NT2/D1 (cell line): ENCODE data around the gene RREB1.

Experiments
- SUZ12 ChIP-seq: IDR thresholded peaks from 2 replicates; pipeline ENCODE4 v1.6.1; 2011; ENCODE audit not compliant: insufficient read length, insufficient read depth; ENCODE audit errors: extremely low read depth
- YY1 ChIP-seq: IDR thresholded peaks from 2 replicates; pipeline ENCODE4 v1.6.1; 2011; ENCODE audit not compliant: insufficient read length, insufficient read depth
- ZNF274 ChIP-seq: IDR thresholded peaks from 2 replicates; pipeline ENCODE4 v1.6.1; 2011; ENCODE audit warnings: mild to moderate bottlenecking, low read depth, low read length

- no peak for TF ChIP-seq YY1
- no peak for TF ChIP-seq ZNF274
- TF ChIP-seq SUZ12: no peak
Observed at GRCh38 chr6:7295916-7296315, 188.2 kb downstream of the RREB1 start.
